NCI-H1694 treated with DMSO at 0.1 percent for 48 hours (cell line): ENCODE results near the gene PALLD.
"Not testable (repeated sequence)": the region's sequence is repeated elsewhere in the genome, so short reads cannot be mapped to it uniquely, and the experiment has no call there.

Experiments
- DNase-seq: peaks from one replicate; lab custom pipeline; 2025; lab: John Stamatoyannopoulos, UW

PALLD gene

GRCh38 chr4:168496834-168497233 lies at the start of gene PALLD:
Gene PALLD, plus strand, starts transcription at chr4:168497052.
- DNase-seq, result no peak

DNA sequence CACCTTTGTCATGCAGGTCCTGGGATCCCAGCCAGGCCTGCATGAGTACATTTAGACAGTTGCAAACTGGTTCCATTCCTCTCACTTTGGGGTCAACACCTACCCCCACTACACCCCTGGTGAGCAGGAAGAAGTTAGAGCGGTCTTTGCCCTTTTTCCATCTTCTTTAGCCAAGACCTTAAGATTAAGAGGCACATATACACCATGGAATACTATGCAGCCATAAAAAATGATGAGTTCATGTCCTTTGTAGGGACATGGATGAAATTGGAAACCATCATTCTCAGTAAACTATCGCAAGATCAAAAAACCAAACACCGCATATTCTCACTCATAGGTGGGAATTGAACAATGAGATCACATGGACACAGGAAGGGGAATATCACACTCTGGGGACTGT lies 47.8 kb upstream of the PALLD start:
- not testable (repeated sequence) for DNase-seq

DNA sequence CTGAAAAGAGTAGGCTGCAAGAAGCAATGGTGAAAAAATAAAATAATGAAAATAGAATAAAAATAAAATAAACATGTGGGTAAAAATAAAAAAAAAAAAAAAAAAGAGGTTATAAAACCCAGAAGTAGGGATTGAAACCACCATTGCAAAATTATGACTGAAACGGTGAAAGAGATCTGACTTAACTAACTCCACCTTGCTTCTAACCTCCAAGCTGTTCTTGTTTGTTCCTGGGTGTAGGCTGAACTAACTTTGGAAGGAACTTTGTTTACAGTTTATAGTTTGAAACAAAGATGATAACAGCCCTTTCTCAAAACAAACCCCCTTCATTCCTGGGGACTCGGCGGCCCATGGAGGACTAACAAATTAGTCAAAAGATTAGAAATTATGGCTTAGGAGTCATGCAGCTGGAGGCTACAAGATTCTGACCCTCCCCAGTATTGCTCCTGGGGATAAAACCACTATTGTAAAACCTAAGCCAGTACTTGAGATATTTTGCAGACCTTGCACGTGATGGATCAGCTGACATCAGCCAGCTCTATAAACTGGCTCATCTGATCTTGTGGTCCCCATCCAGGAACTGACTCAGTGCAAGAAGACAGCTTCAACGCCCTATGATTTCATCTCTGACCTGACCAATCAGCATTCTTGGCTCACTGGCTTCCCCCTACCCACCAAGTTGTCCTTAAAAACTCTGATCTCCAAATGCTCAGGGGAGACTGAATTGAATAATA lies 47.0 kb upstream of the PALLD start:
- no peak for DNase-seq

DNA sequence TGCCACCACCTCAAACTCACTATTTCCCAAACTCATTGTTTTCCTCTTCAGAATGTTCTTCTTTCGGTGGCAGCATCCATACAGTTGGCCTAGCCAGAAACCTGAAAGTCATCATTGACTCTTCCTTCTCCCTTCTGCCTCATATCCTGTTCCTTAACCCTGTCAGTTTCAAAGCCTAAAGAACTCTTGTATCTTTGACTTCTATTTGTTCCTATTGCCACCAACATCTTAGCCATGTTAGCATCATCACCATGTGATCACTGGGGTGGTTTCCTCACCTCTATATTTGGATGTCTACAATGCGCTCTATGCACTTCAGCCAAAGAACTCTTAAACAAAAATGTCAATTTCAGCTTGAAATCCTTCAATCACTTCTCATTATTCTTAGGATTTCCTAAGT lies 45.5 kb upstream of the PALLD start:
- DNase-seq, result no peak

- no peak for DNase-seq
These were observed 45.0 kb upstream of the PALLD start for GRCh38 chr4:168451744-168452390.

DNA sequence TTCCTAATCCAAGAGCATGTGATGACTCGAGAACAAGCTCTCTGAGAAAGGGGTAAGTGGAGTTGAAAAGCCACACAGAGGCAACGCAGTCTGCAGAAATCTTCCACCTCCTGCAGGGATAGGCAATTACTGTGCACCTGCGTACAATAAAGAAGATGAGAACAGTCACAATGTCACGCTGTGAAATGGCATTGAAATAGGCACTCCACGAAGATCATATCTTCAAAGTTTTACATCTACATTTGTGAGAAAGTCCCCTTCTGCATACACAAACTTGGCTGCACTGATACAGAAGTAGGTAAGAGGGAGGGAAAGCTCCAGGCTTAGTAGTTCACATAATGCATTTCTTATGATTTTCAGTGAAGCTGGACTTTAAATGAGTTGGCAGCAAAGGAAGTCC lies 43.7 kb upstream of the PALLD start:
- no peak for DNase-seq

DNA sequence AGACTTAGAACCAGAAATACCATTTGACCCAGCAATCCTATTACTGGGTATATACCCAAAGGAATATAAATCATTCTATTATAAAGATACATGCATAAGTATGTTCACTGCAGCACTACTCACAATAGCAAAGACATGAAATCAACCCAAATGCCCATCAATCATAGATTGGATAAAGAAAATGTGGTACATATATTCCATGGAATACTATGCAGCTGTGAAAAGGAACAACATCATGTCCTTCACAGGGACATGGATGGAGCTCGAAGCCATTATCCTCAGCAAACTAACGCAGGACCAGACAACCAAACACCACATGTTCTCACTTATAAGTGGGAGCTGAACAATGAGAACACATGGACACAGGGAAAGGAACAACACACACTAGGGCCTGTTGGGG lies 38.6 kb upstream of the PALLD start:
- DNase-seq, result not testable (repeated sequence)

DNA sequence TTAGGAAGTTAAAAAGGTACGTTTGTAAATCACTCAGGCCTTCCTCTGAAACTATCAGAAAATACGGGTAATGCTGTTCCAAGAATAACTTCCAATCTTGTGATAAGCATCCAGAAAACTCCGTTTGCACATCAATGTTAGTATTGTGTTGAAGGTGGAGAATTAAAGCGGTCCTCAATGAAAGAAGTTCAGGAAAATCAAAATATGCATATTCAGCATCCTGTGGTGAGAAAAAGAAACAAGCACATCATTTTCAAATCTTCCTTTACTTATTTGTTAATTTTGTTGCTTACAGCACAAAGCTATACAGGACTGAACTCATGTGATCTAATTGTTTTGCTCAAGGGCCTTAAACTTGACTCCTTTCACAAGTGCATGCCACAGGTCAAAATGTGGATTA lies 35.0 kb upstream of the PALLD start:
- no peak for DNase-seq

GRCh38 chr4:168472920-168473319 lies 23.9 kb upstream of the PALLD start:
- DNase-seq, result no peak

DNA sequence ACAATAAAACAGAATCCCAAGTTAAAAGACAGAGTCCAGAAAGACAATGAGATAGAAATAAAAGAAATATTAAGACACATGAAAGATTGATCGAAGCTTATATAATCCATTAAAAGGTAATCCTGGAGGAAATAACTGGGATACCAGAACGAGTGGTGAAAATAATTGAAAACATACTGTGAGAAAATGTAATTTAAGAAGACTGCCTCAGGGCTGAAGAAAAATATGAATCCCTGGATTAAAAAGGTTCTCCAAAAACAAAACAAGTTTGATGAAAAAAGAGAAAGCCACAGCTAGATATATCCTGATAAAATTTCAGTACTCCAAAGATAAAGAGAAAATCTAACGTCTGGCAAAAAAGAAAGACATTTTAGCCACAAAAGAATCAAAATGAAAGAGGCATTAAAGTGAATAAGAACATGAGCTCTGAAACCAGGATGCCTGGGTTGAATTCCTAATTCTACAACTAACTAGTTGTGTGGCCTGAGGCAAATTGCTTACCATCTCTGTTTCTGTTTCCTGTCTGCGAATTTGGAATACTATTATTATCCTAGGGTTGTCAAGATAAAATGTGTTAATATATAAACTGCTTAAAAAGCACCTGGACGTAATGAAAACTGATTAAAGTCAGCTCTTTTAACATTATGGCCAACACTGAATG lies 22.1 kb upstream of the PALLD start:
- DNase-seq, result no peak

- no peak for DNase-seq
These were observed 21.1 kb upstream of the PALLD start for GRCh38 chr4:168475745-168476144.

GRCh38 chr4:168478868-168479267 lies 18.0 kb upstream of the PALLD start:
- DNase-seq, result no peak

DNA sequence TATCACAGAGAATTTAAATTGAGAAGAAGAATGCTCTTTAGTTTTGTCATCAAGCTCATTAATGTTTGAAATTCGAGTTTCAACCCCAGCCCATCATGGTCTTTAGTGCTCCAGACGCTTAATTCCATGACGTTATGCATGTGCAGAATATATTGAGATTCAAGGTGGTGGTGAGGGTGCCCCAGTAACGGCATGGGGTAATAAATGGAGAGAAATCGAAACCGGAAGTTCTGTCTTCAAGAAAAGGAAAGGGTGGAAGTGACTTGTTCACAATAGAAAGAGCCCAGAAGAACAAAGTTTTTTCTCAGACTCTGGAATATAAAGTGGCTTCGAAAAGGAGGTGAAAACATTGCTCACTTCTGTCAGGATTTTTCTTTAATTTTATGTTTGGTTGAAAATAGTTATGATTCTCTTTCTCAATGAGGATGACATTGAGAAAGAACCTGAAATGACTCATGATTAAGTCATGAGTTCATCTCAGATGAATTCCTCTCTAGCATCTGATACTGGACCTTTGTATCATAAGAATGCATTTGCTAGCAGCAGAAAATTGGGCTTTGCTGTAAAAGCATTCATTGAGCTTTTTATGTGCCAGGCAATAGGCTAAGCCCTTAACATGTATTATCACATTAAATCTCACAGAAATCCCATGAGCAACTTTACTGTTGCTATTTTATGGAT lies 15.8 kb upstream of the PALLD start:
- no peak for DNase-seq

DNA sequence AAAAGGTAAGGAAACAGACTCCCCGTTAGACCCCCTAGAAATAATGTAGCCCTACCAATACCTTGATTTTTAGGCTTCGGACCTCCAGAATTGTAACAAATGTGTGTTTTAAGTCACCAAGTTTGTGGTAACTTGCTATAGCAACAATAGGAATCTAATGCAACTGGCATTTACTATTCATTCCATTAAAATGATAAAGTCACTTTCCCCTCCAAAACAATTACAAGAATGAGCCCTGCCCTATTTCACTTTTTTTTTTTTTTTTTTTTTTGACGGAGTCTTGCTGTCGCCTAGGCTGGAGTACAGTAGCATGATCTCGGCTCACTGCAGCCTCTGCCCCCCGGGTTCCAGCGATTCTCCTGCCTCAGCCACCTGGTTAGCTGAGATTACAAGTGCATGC lies 13.0 kb upstream of the PALLD start:
- no peak for DNase-seq

- no peak for DNase-seq
These were observed 12.2 kb upstream of the PALLD start for GRCh38 chr4:168484626-168485025.

- no peak for DNase-seq
These were observed 11.5 kb upstream of the PALLD start for GRCh38 chr4:168485156-168485910.

DNA sequence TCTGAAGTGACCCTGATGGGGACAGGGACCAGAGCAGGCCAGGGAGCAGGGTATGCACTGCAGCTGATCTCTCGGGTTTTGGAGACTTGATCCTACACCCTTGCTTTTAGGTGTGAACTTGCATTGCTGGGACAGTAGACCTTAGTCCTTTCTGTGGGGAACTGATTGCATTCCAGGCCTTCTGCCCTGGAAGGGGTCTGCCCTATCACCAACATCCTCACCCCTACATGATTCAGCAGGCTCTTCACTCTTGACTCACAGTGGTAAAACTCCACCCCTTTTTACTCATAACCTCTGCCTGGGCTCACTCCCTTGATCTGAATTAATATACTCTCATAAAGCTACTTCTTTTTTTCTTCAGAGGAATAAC lies 10.0 kb upstream of the PALLD start:
- no peak for DNase-seq

DNA sequence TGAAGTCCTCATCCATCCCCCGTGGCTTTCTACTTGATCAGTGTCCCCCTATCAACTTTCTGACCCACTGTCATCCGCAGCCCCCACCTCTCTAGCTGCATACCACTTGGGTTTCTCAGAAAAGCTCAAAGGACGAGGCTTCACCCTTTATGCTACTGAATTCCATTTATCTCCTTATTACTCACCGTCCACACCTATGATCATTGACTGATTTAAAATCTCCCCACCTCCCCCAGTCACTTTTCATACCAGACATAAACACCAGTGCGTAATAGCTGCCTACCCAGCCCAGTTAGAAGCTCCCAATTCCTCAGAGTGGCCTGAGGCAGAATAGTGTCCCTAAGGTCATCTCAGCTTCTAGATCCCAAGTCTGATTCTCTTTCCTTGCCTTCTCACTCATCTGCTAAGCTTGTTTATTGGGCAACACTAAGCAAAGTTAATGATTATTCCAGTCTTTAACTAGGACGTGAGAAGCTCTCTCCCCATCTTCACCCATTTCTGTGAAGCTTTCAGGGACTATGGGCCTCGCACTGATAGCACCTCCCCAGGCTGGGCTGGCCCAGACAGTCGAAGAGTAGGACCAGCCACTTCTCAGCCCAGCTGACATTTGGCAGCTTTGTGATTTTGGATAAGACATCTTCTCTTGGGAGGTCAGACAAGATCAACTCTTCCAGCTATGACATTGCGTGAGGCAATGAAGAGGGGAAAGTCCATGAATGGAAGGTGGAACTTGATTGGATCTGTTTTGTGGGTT lies 9.4 kb upstream of the PALLD start:
- DNase-seq, result no peak

- no peak for DNase-seq
These were observed 8.0 kb upstream of the PALLD start for GRCh38 chr4:168488869-168489274.

GRCh38 chr4:168489616-168490015 lies 7.2 kb upstream of the PALLD start:
- no peak for DNase-seq

GRCh38 chr4:168490711-168491110 lies 6.1 kb upstream of the PALLD start:
- no peak for DNase-seq
